Measurements from ENCODE around the gene OLAH. TPM values are rescaled to one million over a fixed set of nuclear protein-coding genes. Genes with fewer than 3 reads are reported as not detected.

OLAH gene
- polyA plus RNA-seq, 4 donors: 0.29 to 0.96 (median 0.64) TPM

DNA sequence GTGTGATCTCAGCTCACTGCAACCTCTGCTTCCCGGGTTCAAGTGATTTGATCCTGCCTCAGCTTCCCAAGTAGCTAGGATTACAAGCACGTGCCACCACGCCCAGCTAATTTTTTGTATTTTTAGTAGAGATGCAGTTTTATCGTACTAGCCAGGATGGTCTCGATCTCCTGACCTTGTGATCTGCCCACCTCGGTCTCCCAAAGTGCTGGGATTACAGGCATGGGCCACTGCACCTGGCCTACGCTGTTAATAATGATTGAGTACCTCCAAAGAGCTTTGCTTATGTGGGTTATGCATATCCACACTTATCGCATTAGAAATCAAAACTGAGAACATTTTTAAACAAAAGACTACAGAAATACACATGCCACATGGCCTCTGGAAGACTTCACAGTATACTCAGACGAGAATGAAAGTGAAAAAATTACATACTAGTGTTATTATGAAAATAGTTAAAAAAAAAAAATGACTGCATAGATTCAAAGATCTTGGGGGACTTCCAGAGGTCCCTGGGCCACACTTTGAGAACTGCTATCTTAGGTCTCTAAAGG lies 78.8 kb downstream of the OLAH start:
- no peak for DNase-seq (ENCODE audit: low read depth in 4 of 4, low spot score in 3 of 4)

Other genes starting within 250 kb of the OLAH start
- gene CDNF, start 205.9 kb upstream of the OLAH start, polyA plus RNA-seq (ENCODE audit: insufficient read length in 4 of 4): 1 to 10 TPM; 2.6 to 4.6 (median 2.8) TPM
- 10 to 100 TPM; 17.2 to 23.2 (median 20.8) TPM for gene HSPA14, start 205.6 kb upstream of the OLAH start, polyA plus RNA-seq (ENCODE audit: insufficient read length in 4 of 4)
- gene MSANTD7, start 205.6 kb upstream of the OLAH start, polyA plus RNA-seq (ENCODE audit: insufficient read length in 4 of 4): 10 to 100 TPM; 16.6 to 19.7 (median 17.2) TPM
- gene SUV39H2, start 165.1 kb upstream of the OLAH start, polyA plus RNA-seq (ENCODE audit: insufficient read length in 4 of 4): 10 to 100 TPM; 18.1 to 27.4 (median 23.4) TPM
- gene DCLRE1C, start 89.8 kb upstream of the OLAH start, polyA plus RNA-seq (ENCODE audit: insufficient read length in 4 of 4): 10 to 100 TPM; 13.7 to 17.5 (median 14.5) TPM
- gene MEIG1, start 84.6 kb upstream of the OLAH start, polyA plus RNA-seq (ENCODE audit: insufficient read length in 4 of 4): 1 to 10 TPM in 3 of 4 donors, under 1 TPM in 1; 0.84 to 1.9 (median 1.5) TPM
- gene ACBD7, start 44.8 kb downstream of the OLAH start, polyA plus RNA-seq (ENCODE audit: insufficient read length in 4 of 4): 1 to 10 TPM; 4.9 to 7.7 (median 5.6) TPM
- gene RPP38, start 53.4 kb downstream of the OLAH start, polyA plus RNA-seq (ENCODE audit: insufficient read length in 4 of 4): 10 to 100 TPM; 26.4 to 29.0 (median 26.9) TPM
- 10 to 100 TPM; 31.5 to 36.1 (median 35.2) TPM for gene NMT2, start 124.8 kb downstream of the OLAH start, polyA plus RNA-seq (ENCODE audit: insufficient read length in 4 of 4)

All from right renal pelvis (tissue), 4 donors.